Chondrocyte (in vitro differentiated cells): Measurements from ENCODE around the gene HSPA1B. TPM values are rescaled to one million over a fixed set of nuclear protein-coding genes. Genes with fewer than 3 reads are reported as not detected.

Source experiments
- DNase-seq: peaks from one replicate; pipeline ENCODE4 v3.0.0; 2021; ENCODE audit warnings: mixed read lengths, low spot score
- H3K27ac Mint-ChIP-seq: one replicate; pipeline ENCODE4 v1.8.0; 2021; ENCODE audit warnings: mild to moderate bottlenecking, moderate library complexity, mixed read lengths; ENCODE audit not compliant: unreplicated experiment
- H3K27me3 Mint-ChIP-seq: 2 replicates; pipeline ENCODE4 v1.8.0; 2021; ENCODE audit warnings: low read depth, mixed read lengths
- H3K36me3 Mint-ChIP-seq: 2 replicates; pipeline ENCODE4 v1.8.0; 2021; ENCODE audit warnings: low read depth, mixed read lengths
- H3K4me1 Mint-ChIP-seq: 2 replicates; pipeline ENCODE4 v1.8.0; 2021; ENCODE audit warnings: low read depth, mild to moderate bottlenecking, mixed read lengths
- H3K4me3 Mint-ChIP-seq: one replicate; pipeline ENCODE4 v1.8.0; 2021; ENCODE audit warnings: mild to moderate bottlenecking, moderate library complexity, mixed read lengths; ENCODE audit not compliant: unreplicated experiment
- H3K9me3 Mint-ChIP-seq: 2 replicates; pipeline ENCODE4 v1.8.0; 2021; ENCODE audit warnings: low read depth, mixed read lengths
- total RNA-seq: library from RNA; stranded (reverse); gene quantifications from 3 replicates; pipeline ENCODE4 v1.2.1, GENCODE V29; 2021
- TF ChIP-seq, protein P1 (sequence below): fragments of 200-600 bp; sonication (generic); IDR thresholded peaks from 2 replicates; pipeline ENCODE4 v1.5.0; 2021; ENCODE audit warnings: antibody characterized with exemption, mild to moderate bottlenecking, moderate library complexity

The HSPA1B gene
- total RNA-seq, 1 donor from 2014 or later = 46.8 TPM

DNA sequence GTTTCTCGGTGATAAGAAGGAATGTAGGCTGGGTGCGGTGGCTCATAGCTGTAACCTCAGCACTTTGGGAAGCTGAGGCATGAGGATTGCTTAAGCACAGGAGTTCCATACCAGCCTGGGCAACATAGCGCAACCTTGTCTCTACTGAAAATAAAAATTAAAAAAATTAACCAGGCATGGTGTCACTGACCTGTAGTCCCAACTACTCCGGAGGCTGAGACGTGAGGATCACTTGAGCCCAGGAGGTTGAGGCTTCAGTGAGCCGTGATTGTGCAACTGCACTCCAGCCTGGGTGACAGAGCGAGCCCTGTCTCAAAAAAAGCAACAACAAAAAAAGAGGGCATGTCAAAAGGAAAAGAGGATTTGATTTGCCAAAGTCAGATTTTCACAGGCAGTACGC, 31.2 kb downstream of the HSPA1B start:
- Mint-ChIP-seq H3K27me3 (no peaks in the 10 kb centered on the region), H3K27ac (no peak overlapping the region), H3K4me1 (peaks cover 19% of the 10 kb centered on the region), H3K4me3 (no peak overlapping the region), H3K9me3 (no peaks in the 10 kb centered on the region), H3K36me3 (peaks cover 14% of the 10 kb centered on the region)
- no peak for DNase-seq
- TF ChIP-seq, protein P1, sequence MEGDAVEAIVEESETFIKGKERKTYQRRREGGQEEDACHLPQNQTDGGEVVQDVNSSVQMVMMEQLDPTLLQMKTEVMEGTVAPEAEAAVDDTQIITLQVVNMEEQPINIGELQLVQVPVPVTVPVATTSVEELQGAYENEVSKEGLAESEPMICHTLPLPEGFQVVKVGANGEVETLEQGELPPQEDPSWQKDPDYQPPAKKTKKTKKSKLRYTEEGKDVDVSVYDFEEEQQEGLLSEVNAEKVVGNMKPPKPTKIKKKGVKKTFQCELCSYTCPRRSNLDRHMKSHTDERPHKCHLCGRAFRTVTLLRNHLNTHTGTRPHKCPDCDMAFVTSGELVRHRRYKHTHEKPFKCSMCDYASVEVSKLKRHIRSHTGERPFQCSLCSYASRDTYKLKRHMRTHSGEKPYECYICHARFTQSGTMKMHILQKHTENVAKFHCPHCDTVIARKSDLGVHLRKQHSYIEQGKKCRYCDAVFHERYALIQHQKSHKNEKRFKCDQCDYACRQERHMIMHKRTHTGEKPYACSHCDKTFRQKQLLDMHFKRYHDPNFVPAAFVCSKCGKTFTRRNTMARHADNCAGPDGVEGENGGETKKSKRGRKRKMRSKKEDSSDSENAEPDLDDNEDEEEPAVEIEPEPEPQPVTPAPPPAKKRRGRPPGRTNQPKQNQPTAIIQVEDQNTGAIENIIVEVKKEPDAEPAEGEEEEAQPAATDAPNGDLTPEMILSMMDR = no peak

DNA sequence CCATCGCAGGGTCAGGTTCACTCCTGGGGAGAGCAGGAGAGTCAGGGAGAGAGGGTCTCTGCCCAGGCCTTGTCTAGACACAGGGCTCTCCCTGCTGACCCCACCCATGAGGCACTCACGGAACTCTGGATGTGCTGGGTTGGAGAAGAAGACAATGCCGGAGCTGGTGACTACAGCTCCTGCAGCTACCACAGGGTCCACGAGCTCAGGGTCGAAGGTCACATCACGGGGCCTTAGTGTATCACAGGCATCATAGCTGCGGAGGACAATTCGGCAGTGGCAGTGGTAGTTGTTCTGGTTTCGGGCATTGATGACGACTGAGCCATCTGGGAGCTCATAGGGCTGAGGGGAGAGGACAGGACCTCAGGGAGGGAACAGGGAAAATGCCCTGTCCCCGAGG, 32.4 kb downstream of the HSPA1B start:
- no peak overlapping the region for H3K27ac Mint-ChIP-seq
- TF ChIP-seq, protein P1 = no peak
- DNase-seq = no peak
- no peak overlapping the region for H3K4me3 Mint-ChIP-seq
- H3K27me3 Mint-ChIP-seq = no peaks in the 10 kb centered on the region
- peaks cover 14% of the 10 kb centered on the region for H3K36me3 Mint-ChIP-seq
- H3K4me1 Mint-ChIP-seq = peaks cover 20% of the 10 kb centered on the region
- H3K9me3 Mint-ChIP-seq = no peaks in the 10 kb centered on the region

DNA sequence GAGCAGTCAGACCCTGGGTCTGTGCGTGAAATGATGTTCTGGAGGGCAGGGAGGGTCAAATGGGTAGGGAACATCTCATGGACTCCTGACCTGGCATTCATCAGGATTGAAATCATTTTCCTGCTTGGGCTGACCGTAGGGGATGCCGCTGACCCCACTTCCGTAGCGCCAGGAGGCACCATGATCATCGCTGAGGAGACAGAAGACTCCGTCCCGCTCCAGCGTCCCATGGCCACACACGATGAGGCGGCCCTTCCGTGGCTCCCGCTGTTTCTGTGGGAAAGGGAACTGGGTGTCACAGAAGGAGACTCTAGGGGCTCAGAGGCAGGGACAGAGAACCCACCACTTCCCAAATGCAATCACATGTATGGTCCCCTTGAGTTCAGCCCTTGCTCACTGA, 32.8 kb downstream of the HSPA1B start:
- TF ChIP-seq, protein P1 = no peak
- DNase-seq = no peak
- Mint-ChIP-seq H3K27me3 (no peaks in the 10 kb centered on the region), H3K4me3 (no peak overlapping the region), H3K4me1 (peaks cover 20% of the 10 kb centered on the region), H3K9me3 (no peaks in the 10 kb centered on the region), H3K36me3 (peaks cover 13% of the 10 kb centered on the region), H3K27ac (no peak overlapping the region)

- H3K4me3 Mint-ChIP-seq = no peak overlapping the region
- no peak for DNase-seq
- H3K36me3 Mint-ChIP-seq = peaks cover 13% of the 10 kb centered on the region
- peaks cover 20% of the 10 kb centered on the region for H3K4me1 Mint-ChIP-seq
- H3K27me3 Mint-ChIP-seq = no peaks in the 10 kb centered on the region
- TF ChIP-seq, protein P1 = no peak
- H3K9me3 Mint-ChIP-seq = no peaks in the 10 kb centered on the region
- no peak overlapping the region for H3K27ac Mint-ChIP-seq
Observed at GRCh38 chr6:31861150-31861549, 33.6 kb downstream of the HSPA1B start.

DNA sequence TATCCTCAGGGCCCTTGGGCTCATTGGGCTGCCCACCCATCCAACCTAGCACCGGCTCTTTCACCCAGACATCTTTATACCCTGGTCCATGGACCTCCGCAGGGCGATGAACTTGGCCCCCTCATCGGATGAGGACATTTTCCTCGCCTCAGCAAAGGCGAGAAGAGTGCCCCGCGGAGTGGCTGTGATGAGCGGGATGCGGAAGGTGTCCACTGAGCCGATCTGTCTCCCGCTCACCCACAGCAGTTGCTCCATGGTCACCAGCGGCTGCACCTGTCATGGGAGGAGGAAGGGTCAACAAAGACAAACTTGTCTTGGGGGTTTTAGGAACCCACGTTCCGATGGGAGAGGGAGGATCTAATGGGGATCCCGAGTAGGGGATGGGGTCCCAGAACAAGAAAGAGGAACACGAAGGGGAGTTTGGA, 34.4 kb downstream of the HSPA1B start:
- Mint-ChIP-seq H3K36me3 (peaks cover 13% of the 10 kb centered on the region), H3K27ac (peak overlapping the region; percentile 98), H3K4me3 (peak overlapping the region; percentile 96), H3K9me3 (no peaks in the 10 kb centered on the region), H3K27me3 (no peaks in the 10 kb centered on the region), H3K4me1 (peaks cover 20% of the 10 kb centered on the region)
- DNase-seq = no peak
- TF ChIP-seq, protein P1 = no peak
